Endothelial cell (in vitro differentiated cells): ENCODE measurements around the gene FBXO33. TPM values are rescaled to one million over a fixed set of nuclear protein-coding genes. Genes with fewer than 3 reads are reported as not detected.
A peak's percentile ranks its signal among the peaks of the same experiment; 100 is the strongest.

Source experiments
- DNase-seq: peaks from one replicate; pipeline ENCODE4 v3.0.0; 2021; ENCODE audit warnings: low spot score
- H3K27ac Mint-ChIP-seq: one replicate; pipeline ENCODE4 v1.8.0; 2021; ENCODE audit warnings: mixed read lengths, inconsistent platforms; ENCODE audit not compliant: unreplicated experiment
- H3K27me3 Mint-ChIP-seq: one replicate; pipeline ENCODE4 v1.8.0; 2021; ENCODE audit warnings: mild to moderate bottlenecking, moderate library complexity, mixed read lengths, inconsistent platforms; ENCODE audit not compliant: unreplicated experiment
- H3K36me3 Mint-ChIP-seq: one replicate; pipeline ENCODE4 v1.8.0; 2021; ENCODE audit warnings: mild to moderate bottlenecking, low read depth, mixed read lengths, inconsistent platforms; ENCODE audit not compliant: unreplicated experiment
- H3K4me1 Mint-ChIP-seq: one replicate; pipeline ENCODE4 v1.8.0; 2021; ENCODE audit warnings: mild to moderate bottlenecking, mixed read lengths, inconsistent platforms; ENCODE audit not compliant: unreplicated experiment
- H3K4me3 Mint-ChIP-seq: one replicate; pipeline ENCODE4 v1.8.0; 2021; ENCODE audit warnings: mild to moderate bottlenecking, mixed read lengths, inconsistent platforms; ENCODE audit not compliant: unreplicated experiment
- H3K9me3 Mint-ChIP-seq: one replicate; pipeline ENCODE4 v1.8.0; 2021; ENCODE audit warnings: mixed read lengths, inconsistent platforms; ENCODE audit not compliant: unreplicated experiment
- total RNA-seq: library from RNA; stranded (reverse); fragmentation: NEBNext Ultra II Directional; extraction: Animal tissue kit (Norgen Biotek cat#: 25700); gene quantifications from one replicate; pipeline ENCODE4 v1.2.1, GENCODE V29; 2021; ENCODE audit not compliant: unreplicated experiment
- TF ChIP-seq, protein P1 (sequence below): fragments of 200-600 bp; sonication (generic); IDR thresholded peaks from one replicate; pipeline ENCODE4 v1.5.0; 2021; ENCODE audit warnings: antibody characterized with exemption; ENCODE audit not compliant: unreplicated experiment

Gene FBXO33
- total RNA-seq, 1 donor from 2014 or later: 11.9 TPM

DNA sequence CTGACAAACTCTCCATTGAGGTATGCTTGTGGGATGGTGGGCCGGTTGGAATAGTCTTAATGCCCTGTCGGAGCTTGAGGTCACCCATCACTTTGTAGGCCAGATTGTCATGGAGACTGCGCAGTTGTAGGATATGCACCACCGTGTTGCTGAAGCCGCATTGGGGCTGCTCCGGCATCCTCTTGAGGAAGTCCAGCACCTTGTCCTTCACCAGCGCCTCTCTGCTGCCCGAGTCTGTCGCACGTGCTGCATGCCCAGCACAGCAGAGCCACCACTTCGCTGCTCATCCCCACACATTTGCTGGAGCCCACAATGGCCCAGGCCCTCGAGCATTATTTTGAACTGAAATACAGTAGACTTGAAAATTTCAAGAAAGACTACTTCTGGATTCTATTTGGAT lies 61.8 kb downstream of the FBXO33 start:
- no peak overlapping the region for H3K27ac Mint-ChIP-seq
- TF ChIP-seq, protein P1, sequence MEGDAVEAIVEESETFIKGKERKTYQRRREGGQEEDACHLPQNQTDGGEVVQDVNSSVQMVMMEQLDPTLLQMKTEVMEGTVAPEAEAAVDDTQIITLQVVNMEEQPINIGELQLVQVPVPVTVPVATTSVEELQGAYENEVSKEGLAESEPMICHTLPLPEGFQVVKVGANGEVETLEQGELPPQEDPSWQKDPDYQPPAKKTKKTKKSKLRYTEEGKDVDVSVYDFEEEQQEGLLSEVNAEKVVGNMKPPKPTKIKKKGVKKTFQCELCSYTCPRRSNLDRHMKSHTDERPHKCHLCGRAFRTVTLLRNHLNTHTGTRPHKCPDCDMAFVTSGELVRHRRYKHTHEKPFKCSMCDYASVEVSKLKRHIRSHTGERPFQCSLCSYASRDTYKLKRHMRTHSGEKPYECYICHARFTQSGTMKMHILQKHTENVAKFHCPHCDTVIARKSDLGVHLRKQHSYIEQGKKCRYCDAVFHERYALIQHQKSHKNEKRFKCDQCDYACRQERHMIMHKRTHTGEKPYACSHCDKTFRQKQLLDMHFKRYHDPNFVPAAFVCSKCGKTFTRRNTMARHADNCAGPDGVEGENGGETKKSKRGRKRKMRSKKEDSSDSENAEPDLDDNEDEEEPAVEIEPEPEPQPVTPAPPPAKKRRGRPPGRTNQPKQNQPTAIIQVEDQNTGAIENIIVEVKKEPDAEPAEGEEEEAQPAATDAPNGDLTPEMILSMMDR: no peak
- peaks cover 26% of the 10 kb centered on the region for H3K4me1 Mint-ChIP-seq
- peaks cover 4% of the 10 kb centered on the region for H3K27me3 Mint-ChIP-seq
- DNase-seq: no peak
- H3K4me3 Mint-ChIP-seq: no peak overlapping the region
- H3K9me3 Mint-ChIP-seq: no peaks in the 10 kb centered on the region
- peaks cover 12% of the 10 kb centered on the region for H3K36me3 Mint-ChIP-seq

DNA sequence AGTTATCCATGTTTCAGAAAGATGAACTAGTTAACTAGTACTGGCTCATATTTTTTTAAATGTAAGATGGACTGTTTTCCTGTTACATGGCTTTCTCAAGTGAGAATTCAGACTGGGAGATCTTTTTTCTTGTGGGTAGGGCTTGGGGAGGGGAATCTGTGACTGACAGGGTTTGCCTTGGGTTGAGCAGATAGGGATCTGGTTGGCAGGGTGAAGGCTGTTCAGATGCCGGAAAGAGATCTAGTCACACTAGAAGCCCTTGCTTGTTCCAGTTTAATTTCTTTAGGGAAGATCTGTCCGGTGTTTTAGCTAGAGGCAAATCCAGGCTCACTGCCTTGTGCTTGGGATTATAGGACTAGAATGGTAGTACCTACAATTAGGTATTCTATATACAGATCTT lies 63.2 kb downstream of the FBXO33 start:
- Mint-ChIP-seq H3K4me3 (no peak overlapping the region), H3K4me1 (peaks cover 23% of the 10 kb centered on the region), H3K36me3 (peaks cover 18% of the 10 kb centered on the region), H3K27me3 (peaks cover 4% of the 10 kb centered on the region), H3K9me3 (no peaks in the 10 kb centered on the region), H3K27ac (no peak overlapping the region)
- no peak for DNase-seq
- TF ChIP-seq, protein P1: no peak

DNA sequence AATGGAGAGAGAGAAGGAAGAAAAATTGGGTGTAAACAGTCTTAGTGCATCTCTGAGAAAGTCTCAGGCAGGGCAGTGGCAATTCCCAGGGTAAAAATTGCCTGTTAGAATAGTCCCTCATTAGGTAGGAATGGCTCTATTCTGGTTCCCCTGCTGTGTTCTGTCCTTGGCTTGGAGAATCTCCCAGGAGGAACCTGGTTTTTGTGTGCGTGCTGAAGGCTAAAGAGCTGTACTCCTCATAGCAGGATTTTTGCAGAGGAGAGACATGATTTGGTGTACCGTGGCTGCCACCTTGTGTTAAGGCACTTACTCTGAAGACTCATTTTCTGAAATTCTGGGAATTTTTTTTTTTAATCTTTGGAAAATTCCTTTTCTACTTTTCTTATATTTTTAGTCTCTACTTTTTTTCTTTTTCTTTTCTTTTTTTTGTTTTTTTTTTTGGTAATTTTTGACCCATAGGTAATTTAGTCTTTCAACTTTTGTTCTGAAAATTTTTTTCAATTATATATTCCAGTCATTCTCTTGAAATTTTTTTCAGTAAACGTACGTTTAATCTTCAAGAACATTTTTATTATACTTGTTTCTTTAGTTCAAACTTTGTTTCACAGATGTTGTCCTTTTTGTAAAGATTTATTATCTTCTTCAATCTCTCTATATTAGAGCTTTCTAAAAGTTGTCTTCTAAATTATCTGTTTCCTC lies 63.8 kb downstream of the FBXO33 start:
- H3K27me3 Mint-ChIP-seq: peaks cover 4% of the 10 kb centered on the region
- no peak overlapping the region for H3K27ac Mint-ChIP-seq
- no peak overlapping the region for H3K4me3 Mint-ChIP-seq
- H3K36me3 Mint-ChIP-seq: peaks cover 23% of the 10 kb centered on the region
- H3K9me3 Mint-ChIP-seq: no peaks in the 10 kb centered on the region
- DNase-seq: peak; percentile 52
- TF ChIP-seq, protein P1: peak; percentile 39
- H3K4me1 Mint-ChIP-seq: peaks cover 23% of the 10 kb centered on the region

DNA sequence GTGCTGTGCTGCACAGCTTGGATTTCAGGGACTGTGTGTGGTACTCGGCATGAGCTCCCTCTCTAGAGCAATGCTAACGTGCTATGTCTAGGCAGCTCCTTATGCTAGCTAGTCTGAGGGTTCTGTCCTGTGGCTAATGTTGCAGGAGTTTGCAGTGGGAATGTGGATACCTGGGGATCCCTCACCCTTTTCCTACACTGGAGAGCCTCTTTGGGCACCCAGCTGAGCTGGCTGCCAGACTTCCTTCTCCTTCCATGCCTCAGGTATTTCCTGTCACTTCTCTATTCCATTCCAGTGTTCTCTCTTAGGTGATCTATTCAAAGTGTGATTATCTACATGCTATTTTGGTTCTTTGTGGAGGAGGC lies 64.9 kb downstream of the FBXO33 start:
- H3K4me1 Mint-ChIP-seq: peaks cover 23% of the 10 kb centered on the region
- peaks cover 25% of the 10 kb centered on the region for H3K36me3 Mint-ChIP-seq
- H3K9me3 Mint-ChIP-seq: no peaks in the 10 kb centered on the region
- peak overlapping the region; percentile 55 for H3K27ac Mint-ChIP-seq
- DNase-seq: no peak
- peaks cover 4% of the 10 kb centered on the region for H3K27me3 Mint-ChIP-seq
- TF ChIP-seq, protein P1: no peak
- H3K4me3 Mint-ChIP-seq: peak overlapping the region; percentile 12

DNA sequence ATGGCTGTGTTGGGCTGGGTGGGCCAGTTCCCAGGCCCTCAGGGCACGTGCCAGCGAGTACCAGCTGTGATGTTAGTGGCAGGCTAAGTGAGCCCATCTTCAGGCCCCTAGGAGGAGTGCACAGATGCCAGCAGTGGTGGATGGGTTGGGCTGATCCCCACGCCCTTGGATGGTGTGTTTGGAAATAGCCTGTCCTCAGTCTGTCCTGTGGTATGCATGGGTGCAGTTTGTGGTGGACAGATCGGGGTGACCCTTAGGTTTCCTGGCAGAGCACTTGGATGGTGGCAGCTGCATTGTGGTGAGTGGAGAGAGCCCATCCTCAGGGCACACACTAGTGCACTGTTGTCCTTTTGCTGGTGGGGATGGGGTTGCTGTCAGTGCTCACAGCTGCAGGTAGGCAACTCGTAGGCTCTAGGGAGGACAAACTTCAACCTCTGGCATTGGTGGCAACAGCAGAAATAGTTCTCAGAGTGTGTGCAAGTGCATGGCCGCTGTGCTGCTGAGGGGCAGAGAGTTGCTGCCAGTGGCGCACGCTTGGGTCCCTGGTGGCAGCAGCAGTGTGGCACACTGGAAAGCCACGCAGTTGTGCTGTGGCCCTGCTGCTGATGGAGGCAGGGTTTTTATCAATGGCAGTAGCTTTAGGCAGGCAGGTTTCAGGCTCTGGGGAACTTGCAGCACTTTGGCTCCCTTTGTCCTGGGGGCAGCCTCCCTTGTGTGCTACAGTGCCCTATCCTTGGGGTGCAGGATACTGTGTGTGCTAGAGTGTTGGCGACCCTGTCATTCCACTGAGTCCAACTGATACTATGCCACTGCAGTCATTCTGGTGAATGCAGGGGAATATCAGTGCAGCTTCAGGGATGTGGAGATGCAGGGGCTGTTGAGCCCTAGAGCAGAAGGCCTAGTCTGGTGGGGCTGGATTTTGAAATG lies 65.5 kb downstream of the FBXO33 start:
- no peak overlapping the region for H3K4me3 Mint-ChIP-seq
- peaks cover 4% of the 10 kb centered on the region for H3K27me3 Mint-ChIP-seq
- no peak for DNase-seq
- H3K4me1 Mint-ChIP-seq: peaks cover 23% of the 10 kb centered on the region
- no peaks in the 10 kb centered on the region for H3K9me3 Mint-ChIP-seq
- no peak overlapping the region for H3K27ac Mint-ChIP-seq
- H3K36me3 Mint-ChIP-seq: peaks cover 25% of the 10 kb centered on the region
- TF ChIP-seq, protein P1: no peak
